Measurements from ENCODE around the gene DPH1. TPM values are rescaled to one million over a fixed set of nuclear protein-coding genes. Genes with fewer than 3 reads are reported as not detected.
A peak's percentile ranks its signal among the peaks of the same experiment; 100 is the strongest.

The DPH1 gene
- total and polyA plus RNA-seq, 2 of the 4 experiments (the other 2 are of a cell fraction) = 24.4 to 49.9 TPM

DNA sequence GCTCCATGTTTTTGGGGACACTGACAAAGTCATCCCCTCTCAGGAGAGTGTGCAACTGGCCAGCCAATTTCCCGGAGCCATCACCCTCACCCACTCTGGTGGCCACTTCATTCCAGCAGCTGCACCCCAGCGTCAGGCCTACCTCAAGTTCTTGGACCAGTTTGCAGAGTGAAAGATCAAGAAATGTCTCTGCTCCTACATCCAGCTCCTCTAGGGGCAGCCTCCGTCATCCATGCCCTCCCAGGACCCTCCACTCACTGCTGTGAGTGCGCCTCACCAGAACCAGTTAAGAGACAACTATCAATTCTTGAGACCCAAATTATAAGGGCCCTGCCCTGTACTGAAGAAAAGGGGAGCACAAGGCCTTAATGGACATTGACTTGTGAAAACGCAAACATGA lies 13.0 kb downstream of the DPH1 start:
- H2AFZ ChIP-seq (replicated peaks; ENCODE audit: low read length, poor library complexity) = no peak overlapping the region
- no peaks in the 10 kb centered on the region for H3K27me3 ChIP-seq (ENCODE audit: control insufficient read depth, insufficient read depth, low read length)
- H4K91ac ChIP-seq (ENCODE audit: insufficient read depth, low read depth, low read length) = no peak overlapping the region
- peak overlapping the region; percentile 94 for H3K27ac ChIP-seq (ENCODE audit: insufficient read depth, low read length)
- DNase-seq (no peak), ATAC-seq (ENCODE audit: low read depth) (no peak)
- H4K8ac ChIP-seq (ENCODE audit: low read depth in 2 of 2, low read length in 2 of 2) = peak overlapping the region; percentile 90 to 99; a peak in 3 of 4 replicates
- ChIA-PET CTCF (no interaction called here), POLR2A (ENCODE audit: unreplicated experiment) (no interaction called here)
- peaks cover 22 to 40% of the 10 kb centered on the region in 2 experiments for H3K79me1 ChIP-seq (ENCODE audit: low read depth in 1 of 2, low read length in 2 of 2)
- peak overlapping the region; percentile 99; the same call in 1 of the 2 replicates for H3K23ac ChIP-seq (ENCODE audit: low read depth, low read length)
- 0 out of 2 replicates have a peak overlapping the region, but pooled peaks have one; percentile 43 for H3K14ac ChIP-seq (replicated peaks; ENCODE audit: low read depth, low read length)
- WGBS, 2 experiments (ENCODE audit: extremely low coverage in 2 of 2, insufficient read length in 1 of 2) = 75% methylated on average over 1 of the region's 5 CpGs; no CpG with 5 or more reads in 1 of the 2 experiments
- peak overlapping the region; percentile 97 for H2AK9ac ChIP-seq (replicated peaks; ENCODE audit: low read depth, low read length, poor library complexity)
- H3K9ac ChIP-seq (ENCODE audit: low read depth, low read length) = peak overlapping the region; percentile 95
- peak overlapping the region; percentile 94 for H3K4me2 ChIP-seq (ENCODE audit: low read depth, low read length)
- no peak overlapping the region for H3K4me3 ChIP-seq (ENCODE audit: insufficient read depth, low read depth, low read length)
- H3K9me3 ChIP-seq (ENCODE audit: control insufficient read depth, insufficient read depth, low read length) = no peaks in the 10 kb centered on the region
- dilution Hi-C loops (cut with HindIII; ENCODE audit: low sequenced_read_pairs, unreplicated experiment) (no loop called here), in situ Hi-C loops (cut with MboI; ENCODE audit: low sequenced_read_pairs) (loop anchor here (25.0 kb wide), 1 partner anchor 331 kb away; the partner anchor contains the start of genes TLCD2 and WDR81), intact Hi-C loops (cut with micrococcal nuclease) (loop anchor here (5.0 kb wide), 1 partner anchor 326 kb away; no protein-coding TSS in a partner anchor)
- H2BK120ac ChIP-seq (ENCODE audit: low read depth, low read length) = no peak overlapping the region
- H3K4me1 ChIP-seq (ENCODE audit: control insufficient read depth, insufficient read depth, low read length) = peaks cover 22% of the 10 kb centered on the region
- peak overlapping the region; percentile 96; the same call in 1 of the 2 replicates for H4K5ac ChIP-seq (ENCODE audit: low read depth, low read length)
- H3K9me1 ChIP-seq (ENCODE audit: insufficient read depth, low read length) = peaks cover 22% of the 10 kb centered on the region
- no peak overlapping the region for H3K18ac ChIP-seq (ENCODE audit: low read depth, low read length)
- BruUV-seq (replicated peaks) = TSS peak; percentile 63
- H4K20me1 ChIP-seq (ENCODE audit: insufficient read depth, low read length) = peaks cover 11% of the 10 kb centered on the region; the same call in 1 of the 2 replicates
- TF ChIP-seq FOS (IDR thresholded peaks at IDR 0.05; ENCODE audit: low read depth, low read length) (no peak), NFE2L2 (IDR thresholded peaks at IDR 0.05; ENCODE audit: low read depth, low read length) (no peak), MAFK (IDR thresholded peaks at IDR 0.05; ENCODE audit: low read depth, low read length) (no peak), RCOR1 (IDR thresholded peaks at IDR 0.05; ENCODE audit: insufficient replicate concordance, low read length) (no peak), CHD1 (IDR thresholded peaks at IDR 0.05; ENCODE audit: low read depth, low read length) (no peak), RFX5 (IDR thresholded peaks at IDR 0.05; ENCODE audit: low read depth, low read length) (no peak), BHLHE40 (IDR thresholded peaks at IDR 0.05; ENCODE audit: low read depth, low read length) (no peak)
- TF ChIP-seq, protein P1, sequence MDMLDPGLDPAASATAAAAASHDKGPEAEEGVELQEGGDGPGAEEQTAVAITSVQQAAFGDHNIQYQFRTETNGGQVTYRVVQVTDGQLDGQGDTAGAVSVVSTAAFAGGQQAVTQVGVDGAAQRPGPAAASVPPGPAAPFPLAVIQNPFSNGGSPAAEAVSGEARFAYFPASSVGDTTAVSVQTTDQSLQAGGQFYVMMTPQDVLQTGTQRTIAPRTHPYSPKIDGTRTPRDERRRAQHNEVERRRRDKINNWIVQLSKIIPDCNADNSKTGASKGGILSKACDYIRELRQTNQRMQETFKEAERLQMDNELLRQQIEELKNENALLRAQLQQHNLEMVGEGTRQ (IDR thresholded peaks at IDR 0.05; ENCODE audit: low read depth, low read length) = no peak
- TF ChIP-seq, protein P2, sequence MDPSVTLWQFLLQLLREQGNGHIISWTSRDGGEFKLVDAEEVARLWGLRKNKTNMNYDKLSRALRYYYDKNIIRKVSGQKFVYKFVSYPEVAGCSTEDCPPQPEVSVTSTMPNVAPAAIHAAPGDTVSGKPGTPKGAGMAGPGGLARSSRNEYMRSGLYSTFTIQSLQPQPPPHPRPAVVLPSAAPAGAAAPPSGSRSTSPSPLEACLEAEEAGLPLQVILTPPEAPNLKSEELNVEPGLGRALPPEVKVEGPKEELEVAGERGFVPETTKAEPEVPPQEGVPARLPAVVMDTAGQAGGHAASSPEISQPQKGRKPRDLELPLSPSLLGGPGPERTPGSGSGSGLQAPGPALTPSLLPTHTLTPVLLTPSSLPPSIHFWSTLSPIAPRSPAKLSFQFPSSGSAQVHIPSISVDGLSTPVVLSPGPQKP (IDR thresholded peaks at IDR 0.05; ENCODE audit: borderline replicate concordance, low read depth, low read length) = no peak
- no peak overlapping the region for H2BK20ac ChIP-seq (ENCODE audit: low read depth, low read length)
- peak overlapping the region; percentile 99 for H2AK5ac ChIP-seq (ENCODE audit: low read depth, low read length)
- peak overlapping the region; percentile 86 for H2BK5ac ChIP-seq (ENCODE audit: low read depth, low read length, poor library complexity, severe bottlenecking)
- peaks cover 27% of the 10 kb centered on the region for H3K36me3 ChIP-seq (ENCODE audit: control insufficient read depth, insufficient read depth, low read length)
- no peak overlapping the region for H2BK15ac ChIP-seq (ENCODE audit: low read depth, low read length)
- no peak overlapping the region for H3K56ac ChIP-seq (ENCODE audit: extremely low read depth, insufficient read depth, low read length)
- H3K4ac ChIP-seq (ENCODE audit: low read depth, low read length) = peak overlapping the region; percentile 99; the same call in 1 of the 2 replicates
